Prostate gland (tissue), 2 donors: ENCODE results near the gene DDI2. TPM values are rescaled to one million over a fixed set of nuclear protein-coding genes. Genes with fewer than 3 reads are reported as not detected.
A peak's percentile ranks its signal among the peaks of the same experiment; 100 is the strongest.

Experiments
- DNase-seq: peaks from one replicate; pipeline ENCODE4 v3.0.0-alpha.2; 2019; ENCODE audit warnings: low spot score
- H3K27ac ChIP-seq, 2 donors: fragments of 200-600 bp; sonication (generic); 2 replicates each; pipeline ENCODE4 v1.5.1; 2017 to 2019
- H3K27me3 ChIP-seq: fragments of 200-600 bp; sonication (generic); replicated peaks from 2 replicates; pipeline ENCODE4 v1.5.1; 2019; ENCODE audit not compliant: insufficient read depth
- H3K36me3 ChIP-seq, 2 donors: fragments of 200-600 bp; sonication (generic); 1 replicate in 1 of 2; 2 replicates in 1 of 2; pipeline versions ENCODE4 v1.5.1 to v1.8.1; 2017 to 2019
- H3K4me1 ChIP-seq: fragments of 200-600 bp; sonication (generic); replicated peaks from 2 replicates; pipeline ENCODE4 v1.5.1; 2019
- H3K4me3 ChIP-seq, 2 donors: fragments of 200-600 bp; sonication (generic); 2 replicates each; pipeline ENCODE4 v1.5.1; 2017 to 2019
- H3K9me3 ChIP-seq: fragments of 200-600 bp; sonication (generic); 2 replicates; pipeline ENCODE4 v1.5.1; 2017
- POLR2A ChIP-seq: fragments of 450-650 bp; IDR thresholded peaks from one replicate; pipeline ENCODE4 v1.6.1; 2016; ENCODE audit warnings: antibody characterized with exemption, mild to moderate bottlenecking
- POLR2AphosphoS5 ChIP-seq: sonication (generic); formaldehyde crosslinking; IDR thresholded peaks from one replicate; pipeline ENCODE4 v1.6.1; 2017; ENCODE audit warnings: antibody characterized with exemption
- WGBS: methylation state at CpG from one replicate; pipeline ENCODE4 v1.1.5; 2018; 5-methylcytosine and 5-hydroxymethylcytosine counted together
- intact Hi-C: fragments of 100-400 bp; cut with DNase I; formaldehyde crosslinking; loops from one replicate; pipeline ENCODE4 v1.14.2; 2022
- total RNA-seq, 2 donors: library from RNA; depleted of rRNA; stranded (reverse); fragments of >200 nt; gene quantifications; one replicate each; pipeline ENCODE4 v1.1.0, GENCODE V29; 2016
- TF ChIP-seq, protein P1 (sequence below), 4 experiments: fragments of 200-600 bp in 2 of 4; fragments of 450-650 bp in 2 of 4; sonication (generic) in 2 of 4; IDR thresholded peaks; 1 replicate in 3 of 4; 2 replicates in 1 of 4; pipeline ENCODE4 v1.5.1; 2016 to 2019; ENCODE audit warnings: antibody characterized with exemption in 4 of 4, mild to moderate bottlenecking in 2 of 4, moderate library complexity in 2 of 4

DDI2 gene
- total RNA-seq, 2 donors from 2014 or later, result 47.5 to 58.4 TPM

DNA sequence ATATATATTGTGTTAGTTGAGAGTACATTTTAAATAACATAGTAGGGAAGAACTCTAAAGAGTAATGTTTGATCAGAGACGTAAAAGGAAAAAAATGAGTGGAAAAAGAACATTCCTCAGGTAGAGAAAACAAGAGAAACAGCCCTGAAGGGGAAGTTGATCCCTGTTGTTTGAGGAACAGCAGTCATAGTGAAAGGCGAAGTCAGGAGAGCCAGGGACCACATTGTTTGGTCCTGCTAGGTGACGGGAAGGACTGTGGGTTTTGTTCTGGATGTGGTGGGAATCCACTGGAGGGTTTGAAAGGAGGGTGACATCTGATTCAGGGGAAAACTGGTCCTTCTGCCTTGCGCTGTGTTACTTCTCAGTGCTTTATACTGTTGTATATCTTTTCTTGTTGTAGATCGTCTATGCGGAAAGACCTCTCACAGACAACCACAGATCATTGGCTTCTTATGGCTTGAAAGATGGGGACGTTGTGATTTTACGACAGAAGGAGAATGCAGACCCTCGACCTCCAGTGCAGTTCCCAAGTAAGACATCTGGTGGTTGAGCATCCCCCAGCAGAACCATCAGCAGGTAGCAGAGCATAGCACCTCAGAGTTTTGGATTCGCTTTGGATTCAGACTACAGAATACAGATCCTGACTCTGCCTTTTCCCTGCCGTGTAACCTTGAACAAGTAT is 9.2 kb downstream of the DDI2 start:
- Histone ChIP-seq H3K9me3 (no peaks in the 10 kb centered on the region), H3K4me1 (peaks cover 19% of the 10 kb centered on the region), H3K27ac (peak overlapping the region; percentile 57 to 78), H3K36me3 (peaks cover 0 to 3% of the 10 kb centered on the region in 2 donors), H3K4me3 (no peak overlapping the region), H3K27me3 (no peaks in the 10 kb centered on the region)
- TF ChIP-seq, protein P1, sequence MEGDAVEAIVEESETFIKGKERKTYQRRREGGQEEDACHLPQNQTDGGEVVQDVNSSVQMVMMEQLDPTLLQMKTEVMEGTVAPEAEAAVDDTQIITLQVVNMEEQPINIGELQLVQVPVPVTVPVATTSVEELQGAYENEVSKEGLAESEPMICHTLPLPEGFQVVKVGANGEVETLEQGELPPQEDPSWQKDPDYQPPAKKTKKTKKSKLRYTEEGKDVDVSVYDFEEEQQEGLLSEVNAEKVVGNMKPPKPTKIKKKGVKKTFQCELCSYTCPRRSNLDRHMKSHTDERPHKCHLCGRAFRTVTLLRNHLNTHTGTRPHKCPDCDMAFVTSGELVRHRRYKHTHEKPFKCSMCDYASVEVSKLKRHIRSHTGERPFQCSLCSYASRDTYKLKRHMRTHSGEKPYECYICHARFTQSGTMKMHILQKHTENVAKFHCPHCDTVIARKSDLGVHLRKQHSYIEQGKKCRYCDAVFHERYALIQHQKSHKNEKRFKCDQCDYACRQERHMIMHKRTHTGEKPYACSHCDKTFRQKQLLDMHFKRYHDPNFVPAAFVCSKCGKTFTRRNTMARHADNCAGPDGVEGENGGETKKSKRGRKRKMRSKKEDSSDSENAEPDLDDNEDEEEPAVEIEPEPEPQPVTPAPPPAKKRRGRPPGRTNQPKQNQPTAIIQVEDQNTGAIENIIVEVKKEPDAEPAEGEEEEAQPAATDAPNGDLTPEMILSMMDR (IDR thresholded peaks at IDR 0.05), result no peak
- no peak for TF ChIP-seq POLR2A
- peak; percentile 44 for TF ChIP-seq POLR2AphosphoS5
- WGBS, result 56% methylated on average over 11 of the region's 11 CpGs
- intact Hi-C loops, result no loop called here
- no peak for DNase-seq

DNA sequence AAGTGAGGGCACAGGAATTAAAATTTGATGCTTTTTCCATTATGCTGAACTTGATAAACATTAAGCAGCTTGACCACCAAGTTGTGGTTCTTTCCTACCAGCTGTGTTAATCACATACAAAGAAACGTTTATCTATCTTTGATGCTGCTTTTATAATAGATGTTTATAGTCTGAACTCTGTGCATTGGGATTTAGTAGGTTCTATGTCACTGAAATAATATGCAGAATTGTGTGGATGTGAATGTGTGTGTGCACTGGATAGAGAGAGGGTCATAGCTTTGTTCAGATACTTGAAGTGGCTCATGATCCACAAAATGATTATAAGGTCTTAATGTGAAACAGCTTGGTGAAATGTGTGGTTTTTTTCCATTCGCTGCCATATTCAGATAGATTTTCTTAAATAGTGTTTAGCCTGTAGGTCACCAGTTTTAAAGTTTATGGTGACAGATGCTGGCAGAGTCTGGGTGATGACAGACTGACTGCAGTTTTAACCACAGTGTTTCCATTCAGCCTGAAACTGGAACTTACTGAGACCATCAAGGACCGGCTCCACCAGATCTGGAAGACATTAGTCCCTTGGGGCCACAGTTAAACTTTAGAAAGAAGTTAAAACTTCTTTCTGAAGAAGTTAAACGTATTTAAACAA is 10.2 kb downstream of the DDI2 start:
- H3K4me1 ChIP-seq, result peaks cover 19% of the 10 kb centered on the region
- peaks cover 0 to 3% of the 10 kb centered on the region in 2 donors for H3K36me3 ChIP-seq
- no peaks in the 10 kb centered on the region for H3K27me3 ChIP-seq
- peak overlapping the region in 1 of 2 donors; percentile 78 for H3K27ac ChIP-seq
- H3K4me3 ChIP-seq, result no peak overlapping the region
- 27% methylated on average over 4 of the region's 4 CpGs for WGBS
- no peak for DNase-seq
- TF ChIP-seq, protein P1 (IDR thresholded peaks at IDR 0.05), result no peak
- TF ChIP-seq POLR2A (no peak), POLR2AphosphoS5 (no peak)
- intact Hi-C loops, result no loop called here
- H3K9me3 ChIP-seq, result no peaks in the 10 kb centered on the region

DNA sequence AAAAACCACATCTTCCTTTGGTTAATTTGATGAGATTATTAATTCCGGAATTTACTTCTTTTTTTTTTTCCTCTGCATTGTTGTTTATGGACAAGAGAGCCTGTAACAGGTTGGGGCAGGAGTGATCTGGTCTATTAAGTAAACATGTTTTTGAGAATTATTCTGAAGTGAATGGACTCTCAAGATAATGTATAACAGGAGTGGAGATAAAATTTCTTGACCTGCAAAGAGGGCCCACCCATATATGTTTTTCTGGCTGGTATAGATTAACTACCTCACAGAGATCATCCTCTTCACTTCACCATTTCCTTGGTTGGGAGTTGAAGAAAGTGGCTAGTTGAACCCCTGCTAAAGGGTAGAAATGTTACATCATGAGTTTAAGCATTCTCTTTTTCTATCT is 10.7 kb downstream of the DDI2 start:
- H3K9me3 ChIP-seq, result no peaks in the 10 kb centered on the region
- H3K36me3 ChIP-seq, result peaks cover 0 to 3% of the 10 kb centered on the region in 2 donors
- TF ChIP-seq, protein P1 (IDR thresholded peaks at IDR 0.05), result no peak
- TF ChIP-seq POLR2A (no peak), POLR2AphosphoS5 (no peak)
- peaks cover 19% of the 10 kb centered on the region for H3K4me1 ChIP-seq
- DNase-seq, result no peak
- no peaks in the 10 kb centered on the region for H3K27me3 ChIP-seq
- 24% methylated on average over 1 of the region's 1 CpG for WGBS
- intact Hi-C loops, result no loop called here
- H3K27ac ChIP-seq, result peak overlapping the region in 1 of 2 donors; percentile 78
- no peak overlapping the region for H3K4me3 ChIP-seq

DNA sequence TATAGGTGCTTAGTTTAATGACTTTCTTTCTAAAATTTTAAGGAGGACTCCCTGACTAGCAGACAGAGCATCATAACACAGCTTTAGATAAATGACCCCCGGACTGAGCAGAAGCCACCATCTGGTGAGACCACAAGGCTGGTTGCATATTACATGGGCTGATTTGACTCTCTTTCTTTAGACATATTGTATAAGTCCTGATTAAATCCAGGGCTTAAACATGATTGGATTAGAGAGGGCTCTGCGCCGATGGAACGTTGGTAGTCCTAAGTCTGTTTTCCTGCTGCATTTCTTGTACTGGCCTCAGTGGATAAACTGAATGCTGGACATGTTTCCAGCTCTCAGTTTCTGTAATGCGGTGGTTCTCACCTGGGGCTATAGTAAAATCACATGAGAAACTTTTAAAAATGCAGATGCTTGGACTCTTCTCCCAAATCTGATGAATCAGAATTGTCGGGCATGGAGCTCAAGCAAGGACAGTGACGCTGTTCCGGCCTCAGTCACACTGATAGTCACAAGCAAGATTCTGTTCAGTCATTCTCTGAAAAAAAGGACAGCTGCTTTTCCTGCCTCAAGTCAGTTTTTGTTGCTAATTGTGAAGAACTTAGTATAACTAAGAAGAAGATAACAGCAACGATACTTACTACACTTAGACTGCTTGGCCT is 16.6 kb downstream of the DDI2 start:
- no peak overlapping the region for H3K27ac ChIP-seq
- peaks cover 9 to 18% of the 10 kb centered on the region in 2 donors for H3K36me3 ChIP-seq
- no peak overlapping the region for H3K4me3 ChIP-seq
- TF ChIP-seq POLR2AphosphoS5, result no peak
- TF ChIP-seq, protein P1 (IDR thresholded peaks at IDR 0.05), result no peak
- no peak for TF ChIP-seq POLR2A
- DNase-seq, result no peak
- H3K4me1 ChIP-seq, result no peaks in the 10 kb centered on the region
- 93% methylated on average over 9 of the region's 9 CpGs for WGBS
- H3K9me3 ChIP-seq, result no peaks in the 10 kb centered on the region
- H3K27me3 ChIP-seq, result no peaks in the 10 kb centered on the region
- intact Hi-C loops, result loop anchor here (5.0 kb wide), 1 partner anchor 43 kb away; no protein-coding TSS in a partner anchor
